Measurements from ENCODE around the gene NR6A1.
A peak's percentile ranks its signal among the peaks of the same experiment; 100 is the strongest.

NR6A1 gene

DNA sequence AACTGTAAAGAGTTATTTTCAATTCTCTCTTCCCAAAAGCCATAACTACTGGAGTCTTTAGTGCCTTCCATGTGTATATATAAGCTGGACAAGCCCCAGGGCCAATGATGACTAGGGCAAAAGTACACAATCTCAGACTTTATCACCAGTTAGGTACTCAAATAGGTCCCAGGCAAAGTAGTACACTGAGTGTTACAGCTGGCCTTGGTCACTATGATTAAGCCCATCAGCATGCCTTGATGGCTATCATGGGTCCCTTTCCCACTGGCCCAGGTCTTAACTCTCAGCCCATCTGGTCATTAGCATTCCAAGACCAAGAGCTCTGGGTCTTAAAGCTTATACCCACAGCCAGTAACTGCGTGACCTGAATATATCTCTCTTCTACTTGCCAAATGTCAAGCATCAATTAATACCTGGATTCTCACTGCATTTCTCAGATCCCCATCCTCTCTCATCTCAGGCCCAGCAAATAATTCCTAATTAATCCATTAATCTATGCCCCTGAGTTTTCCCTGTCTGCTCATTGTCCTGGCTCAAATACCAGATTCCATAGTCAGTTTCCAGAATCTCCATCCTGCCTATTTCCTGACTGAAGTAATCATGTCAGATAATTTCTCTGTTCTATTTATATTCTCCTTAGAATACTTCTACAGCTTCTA, 62.3 kb downstream of the NR6A1 start:
- Mint-ChIP-seq H3K27me3 (ENCODE audit: low read depth) (no peaks in the 10 kb centered on the region), H3K4me1 (peaks cover 18% of the 10 kb centered on the region), H3K36me3 (ENCODE audit: low read depth) (peaks cover 57% of the 10 kb centered on the region), H3K4me3 (no peak overlapping the region), H3K9me3 (peaks cover 6% of the 10 kb centered on the region), H3K27ac (no peak overlapping the region)
- TF ChIP-seq, protein P1, sequence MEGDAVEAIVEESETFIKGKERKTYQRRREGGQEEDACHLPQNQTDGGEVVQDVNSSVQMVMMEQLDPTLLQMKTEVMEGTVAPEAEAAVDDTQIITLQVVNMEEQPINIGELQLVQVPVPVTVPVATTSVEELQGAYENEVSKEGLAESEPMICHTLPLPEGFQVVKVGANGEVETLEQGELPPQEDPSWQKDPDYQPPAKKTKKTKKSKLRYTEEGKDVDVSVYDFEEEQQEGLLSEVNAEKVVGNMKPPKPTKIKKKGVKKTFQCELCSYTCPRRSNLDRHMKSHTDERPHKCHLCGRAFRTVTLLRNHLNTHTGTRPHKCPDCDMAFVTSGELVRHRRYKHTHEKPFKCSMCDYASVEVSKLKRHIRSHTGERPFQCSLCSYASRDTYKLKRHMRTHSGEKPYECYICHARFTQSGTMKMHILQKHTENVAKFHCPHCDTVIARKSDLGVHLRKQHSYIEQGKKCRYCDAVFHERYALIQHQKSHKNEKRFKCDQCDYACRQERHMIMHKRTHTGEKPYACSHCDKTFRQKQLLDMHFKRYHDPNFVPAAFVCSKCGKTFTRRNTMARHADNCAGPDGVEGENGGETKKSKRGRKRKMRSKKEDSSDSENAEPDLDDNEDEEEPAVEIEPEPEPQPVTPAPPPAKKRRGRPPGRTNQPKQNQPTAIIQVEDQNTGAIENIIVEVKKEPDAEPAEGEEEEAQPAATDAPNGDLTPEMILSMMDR (IDR thresholded peaks at IDR 0.05; ENCODE audit: unreplicated experiment in 3 of 3), result no peak

DNA sequence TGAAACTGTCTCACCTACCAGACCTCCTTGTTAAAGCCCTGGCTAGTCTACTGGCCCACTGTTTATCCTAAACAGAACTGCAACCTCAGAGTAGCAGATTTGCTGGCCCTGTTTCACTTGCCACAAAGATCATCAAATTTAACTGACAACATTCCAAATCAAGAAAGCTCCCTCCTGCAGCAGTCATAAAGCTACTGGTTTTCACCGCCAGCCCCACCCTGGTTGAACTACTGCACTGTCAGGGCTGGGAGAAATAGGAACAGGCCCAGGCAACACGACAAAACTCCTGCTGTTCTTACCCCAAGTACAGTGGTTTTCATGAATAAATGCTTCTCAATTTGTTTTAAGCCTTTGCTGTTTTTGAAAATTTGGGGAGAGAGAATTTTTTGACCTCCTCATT, 63.0 kb downstream of the NR6A1 start:
- Mint-ChIP-seq H3K27ac (no peak overlapping the region), H3K9me3 (peaks cover 6% of the 10 kb centered on the region), H3K27me3 (ENCODE audit: low read depth) (no peaks in the 10 kb centered on the region), H3K36me3 (ENCODE audit: low read depth) (peaks cover 60% of the 10 kb centered on the region), H3K4me1 (peaks cover 18% of the 10 kb centered on the region), H3K4me3 (no peak overlapping the region)
- TF ChIP-seq, protein P1 (IDR thresholded peaks at IDR 0.05; ENCODE audit: unreplicated experiment in 3 of 3), result no peak

DNA sequence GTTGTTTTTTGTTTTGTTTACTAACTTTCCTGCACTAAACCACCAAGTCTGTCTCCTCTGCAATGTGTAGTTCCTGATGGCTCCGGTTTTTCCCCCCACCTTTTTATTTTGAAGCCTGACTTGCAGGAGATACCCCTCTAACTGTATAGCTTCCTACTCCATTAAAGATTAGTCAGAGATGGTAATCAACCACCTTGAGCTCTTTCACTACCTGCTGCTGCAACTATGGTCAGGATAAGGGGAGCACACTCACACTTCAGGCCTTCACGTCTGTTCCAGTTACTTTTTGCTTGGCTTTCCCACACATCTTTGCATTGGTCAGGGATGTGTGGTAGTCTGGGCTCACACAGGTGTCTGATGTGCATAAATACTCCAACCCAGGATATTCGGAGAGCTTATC, 63.4 kb downstream of the NR6A1 start:
- Mint-ChIP-seq H3K27ac (no peak overlapping the region), H3K4me3 (no peak overlapping the region), H3K9me3 (peaks cover 6% of the 10 kb centered on the region), H3K4me1 (peaks cover 18% of the 10 kb centered on the region), H3K36me3 (ENCODE audit: low read depth) (peaks cover 62% of the 10 kb centered on the region), H3K27me3 (ENCODE audit: low read depth) (no peaks in the 10 kb centered on the region)
- TF ChIP-seq, protein P1 (IDR thresholded peaks at IDR 0.05; ENCODE audit: unreplicated experiment in 3 of 3), result no peak

DNA sequence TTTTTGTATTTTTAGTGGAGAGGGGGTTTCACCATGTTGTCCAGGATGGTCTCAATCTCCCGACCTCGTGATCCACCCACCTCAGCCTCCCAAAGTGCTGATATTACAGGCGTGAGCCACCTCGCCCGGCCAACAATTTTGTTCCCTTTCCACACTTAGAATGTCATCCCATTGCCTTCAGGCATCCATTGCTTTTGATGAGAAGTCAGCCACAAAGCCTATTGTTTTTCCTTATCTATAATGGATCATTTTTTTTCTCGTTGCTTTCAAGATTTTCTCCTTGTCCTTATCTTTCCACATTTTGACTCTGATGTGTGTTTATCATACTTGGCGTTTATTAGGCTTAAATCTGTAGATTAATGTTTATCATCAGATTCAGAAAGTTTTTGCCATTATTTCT, 64.4 kb downstream of the NR6A1 start:
- TF ChIP-seq, protein P1 (IDR thresholded peaks at IDR 0.05; ENCODE audit: unreplicated experiment in 3 of 3), result no peak
- peaks cover 65% of the 10 kb centered on the region for H3K36me3 Mint-ChIP-seq (ENCODE audit: low read depth)
- no peak overlapping the region for H3K27ac Mint-ChIP-seq
- H3K4me1 Mint-ChIP-seq, result peaks cover 12% of the 10 kb centered on the region
- peaks cover 8% of the 10 kb centered on the region for H3K9me3 Mint-ChIP-seq
- no peaks in the 10 kb centered on the region for H3K27me3 Mint-ChIP-seq (ENCODE audit: low read depth)
- no peak overlapping the region for H3K4me3 Mint-ChIP-seq

DNA sequence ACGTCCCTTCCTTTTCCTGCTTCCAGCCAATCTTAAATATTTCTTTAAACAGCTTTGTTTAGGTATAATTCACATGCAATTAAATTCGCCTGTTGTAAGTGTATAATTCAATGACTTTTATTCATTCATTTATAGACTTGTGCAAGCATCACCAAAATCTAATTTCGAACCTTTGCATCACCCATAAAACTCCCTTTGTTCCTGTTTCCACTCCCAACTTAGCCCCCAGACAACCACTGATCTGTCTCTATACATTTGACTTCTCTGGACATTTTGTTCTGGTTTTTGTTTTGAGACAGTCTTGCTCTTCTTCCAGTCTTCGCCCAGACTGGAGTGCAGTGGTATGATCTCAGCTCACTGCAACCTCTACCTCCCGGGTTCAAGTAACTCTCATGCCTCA, 71.5 kb downstream of the NR6A1 start:
- TF ChIP-seq, protein P1 (IDR thresholded peaks at IDR 0.05; ENCODE audit: unreplicated experiment in 3 of 3), result no peak
- H3K27me3 Mint-ChIP-seq (ENCODE audit: low read depth), result no peaks in the 10 kb centered on the region

DNA sequence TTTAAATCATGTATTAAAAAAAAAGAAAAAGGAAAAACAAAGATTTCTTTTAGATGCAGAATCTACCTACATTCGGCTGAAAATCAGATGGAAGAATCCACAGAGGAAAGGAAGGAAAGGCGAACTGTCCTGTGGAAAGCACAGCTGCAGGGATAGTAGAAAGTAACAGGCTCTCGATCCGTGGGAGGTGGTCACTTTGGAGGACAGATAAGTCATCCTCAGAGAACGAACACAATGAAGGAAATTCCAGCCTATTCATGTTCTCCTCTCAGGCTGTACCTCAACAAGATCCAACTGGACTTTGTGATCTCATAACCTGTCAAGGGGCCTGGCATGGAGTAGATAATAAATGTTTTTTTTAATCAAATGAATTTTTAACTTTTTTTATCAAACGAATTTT, 72.8 kb downstream of the NR6A1 start:
- TF ChIP-seq, protein P1 (IDR thresholded peaks at IDR 0.05; ENCODE audit: unreplicated experiment in 3 of 3), result no peak
- Mint-ChIP-seq H3K9me3 (peaks cover 3% of the 10 kb centered on the region), H3K27ac (peak overlapping the region; percentile 50 to 64 (median 53)), H3K4me1 (peaks cover 36% of the 10 kb centered on the region), H3K27me3 (ENCODE audit: low read depth) (no peaks in the 10 kb centered on the region), H3K4me3 (no peak overlapping the region), H3K36me3 (ENCODE audit: low read depth) (peaks cover 60% of the 10 kb centered on the region)

More for the DNA sequence above, 71.5 kb downstream of the NR6A1 start:
- Mint-ChIP-seq H3K27ac (peak overlapping the region in 1 of 3 experiments; percentile 53), H3K4me3 (no peak overlapping the region), H3K36me3 (ENCODE audit: low read depth) (peaks cover 73% of the 10 kb centered on the region), H3K4me1 (peaks cover 32% of the 10 kb centered on the region), H3K9me3 (peaks cover 5% of the 10 kb centered on the region)

Measured in nephron (organoid).